Kidney capillary endothelial cell (primary cell): ENCODE measurements around the gene SORL1.
"Not testable (repeated sequence)": the region's sequence is repeated elsewhere in the genome, so short reads cannot be mapped to it uniquely, and the experiment has no call there.

Source experiments
- DNase-seq: peaks from one replicate; pipeline ENCODE4 v3.0.0-alpha.2; 2018; ENCODE audit warnings: low spot score

Gene SORL1

GRCh38 chr11:121626980-121627379 lies 174.9 kb downstream of the SORL1 start:
- no peak for DNase-seq

- peak; percentile 63 for DNase-seq
Measured at GRCh38 chr11:121630041-121630440, 177.9 kb downstream of the SORL1 start.

- DNase-seq: no peak
Measured at GRCh38 chr11:121631456-121631855, 179.3 kb downstream of the SORL1 start.

- DNase-seq: no peak
Measured at GRCh38 chr11:121634273-121634672, 182.2 kb downstream of the SORL1 start.

- DNase-seq: peak; percentile 28
Measured at GRCh38 chr11:121634889-121635288, 182.8 kb downstream of the SORL1 start.

GRCh38 chr11:121636081-121636799 lies 184.1 kb downstream of the SORL1 start:
- DNase-seq: no peak

- no peak for DNase-seq
Measured at GRCh38 chr11:121636800-121637176, 184.7 kb downstream of the SORL1 start.

- not testable (repeated sequence) for DNase-seq
Measured at GRCh38 chr11:121637587-121637986, 185.5 kb downstream of the SORL1 start.

GRCh38 chr11:121643479-121644186 lies 191.5 kb downstream of the SORL1 start:
- no peak for DNase-seq

- no peak for DNase-seq
Measured at GRCh38 chr11:121644187-121644512, 192.0 kb downstream of the SORL1 start.

GRCh38 chr11:121645001-121645400 lies 192.9 kb downstream of the SORL1 start:
- no peak for DNase-seq

GRCh38 chr11:121645596-121645995 lies 193.5 kb downstream of the SORL1 start:
- no peak for DNase-seq

- DNase-seq: no peak
Measured at GRCh38 chr11:121648306-121648705, 196.2 kb downstream of the SORL1 start.

GRCh38 chr11:121649798-121650197 lies 197.7 kb downstream of the SORL1 start:
- no peak for DNase-seq

- DNase-seq: no peak
Measured at GRCh38 chr11:121650351-121651256, 198.5 kb downstream of the SORL1 start.

GRCh38 chr11:121651257-121651605 lies 199.1 kb downstream of the SORL1 start:
- DNase-seq: no peak

GRCh38 chr11:121652971-121653370 lies 200.9 kb downstream of the SORL1 start:
- DNase-seq: no peak

GRCh38 chr11:121654259-121654842 lies 202.2 kb downstream of the SORL1 start:
- no peak for DNase-seq

- DNase-seq: peak; percentile 21
Measured at GRCh38 chr11:121654843-121655536, 202.9 kb downstream of the SORL1 start.

GRCh38 chr11:121655537-121656327 lies 203.6 kb downstream of the SORL1 start:
- peak; percentile 80 for DNase-seq
